ENCODE measurements around the gene SLC16A3.

- TF ChIP-seq CTCF (IDR thresholded peaks at IDR 0.05) (no peak), POLR2A (IDR thresholded peaks at IDR 0.05) (no peak), POLR2AphosphoS5 (IDR thresholded peaks at IDR 0.05) (no peak), EP300 (IDR thresholded peaks at IDR 0.05) (no peak)
Measured at GRCh38 chr17:82235056-82235774, 6.4 kb downstream of the SLC16A3 start.

Measured in stomach (tissue), 4 donors.